NT2/D1 (cell line): ENCODE data around the gene DNAH1.
"Not testable (repeated sequence)": the region's sequence is repeated elsewhere in the genome, so short reads cannot be mapped to it uniquely, and the experiment has no call there.

Experiments
- DNase-seq: peaks from one replicate; pipeline ENCODE4 v3.0.0-alpha.2; 2011; ENCODE audit warnings: low read depth, low spot score
- H3K27me3 ChIP-seq: 2 replicates; pipeline ENCODE4 v1.6.0; 2011; ENCODE audit warnings: mild to moderate bottlenecking; ENCODE audit not compliant: insufficient read length, insufficient read depth
- H3K36me3 ChIP-seq: 2 replicates; pipeline ENCODE4 v1.6.1; 2011; ENCODE audit warnings: mild to moderate bottlenecking, low read length, mixed read lengths; ENCODE audit not compliant: insufficient read depth, insufficient read length
- H3K4me1 ChIP-seq: 2 replicates; pipeline ENCODE4 v1.5.1; 2011; ENCODE audit not compliant: insufficient read depth, insufficient read length
- H3K4me3 ChIP-seq: 2 replicates; pipeline ENCODE4 v1.5.1; 2011; ENCODE audit warnings: low read depth; ENCODE audit not compliant: insufficient read length
- H3K9ac ChIP-seq: 2 replicates; pipeline ENCODE4 v1.6.0; 2011; ENCODE audit warnings: low read depth; ENCODE audit not compliant: insufficient read length
- H3K9me3 ChIP-seq: 2 replicates; pipeline ENCODE4 v1.5.1; 2011; ENCODE audit warnings: mild to moderate bottlenecking, low read length; ENCODE audit not compliant: insufficient read depth
- SUZ12 ChIP-seq: IDR thresholded peaks from 2 replicates; pipeline ENCODE4 v1.6.1; 2011; ENCODE audit not compliant: insufficient read length, insufficient read depth; ENCODE audit errors: extremely low read depth
- YY1 ChIP-seq: IDR thresholded peaks from 2 replicates; pipeline ENCODE4 v1.6.1; 2011; ENCODE audit not compliant: insufficient read length, insufficient read depth
- ZNF274 ChIP-seq: IDR thresholded peaks from 2 replicates; pipeline ENCODE4 v1.6.1; 2011; ENCODE audit warnings: mild to moderate bottlenecking, low read depth, low read length

Gene DNAH1

DNA sequence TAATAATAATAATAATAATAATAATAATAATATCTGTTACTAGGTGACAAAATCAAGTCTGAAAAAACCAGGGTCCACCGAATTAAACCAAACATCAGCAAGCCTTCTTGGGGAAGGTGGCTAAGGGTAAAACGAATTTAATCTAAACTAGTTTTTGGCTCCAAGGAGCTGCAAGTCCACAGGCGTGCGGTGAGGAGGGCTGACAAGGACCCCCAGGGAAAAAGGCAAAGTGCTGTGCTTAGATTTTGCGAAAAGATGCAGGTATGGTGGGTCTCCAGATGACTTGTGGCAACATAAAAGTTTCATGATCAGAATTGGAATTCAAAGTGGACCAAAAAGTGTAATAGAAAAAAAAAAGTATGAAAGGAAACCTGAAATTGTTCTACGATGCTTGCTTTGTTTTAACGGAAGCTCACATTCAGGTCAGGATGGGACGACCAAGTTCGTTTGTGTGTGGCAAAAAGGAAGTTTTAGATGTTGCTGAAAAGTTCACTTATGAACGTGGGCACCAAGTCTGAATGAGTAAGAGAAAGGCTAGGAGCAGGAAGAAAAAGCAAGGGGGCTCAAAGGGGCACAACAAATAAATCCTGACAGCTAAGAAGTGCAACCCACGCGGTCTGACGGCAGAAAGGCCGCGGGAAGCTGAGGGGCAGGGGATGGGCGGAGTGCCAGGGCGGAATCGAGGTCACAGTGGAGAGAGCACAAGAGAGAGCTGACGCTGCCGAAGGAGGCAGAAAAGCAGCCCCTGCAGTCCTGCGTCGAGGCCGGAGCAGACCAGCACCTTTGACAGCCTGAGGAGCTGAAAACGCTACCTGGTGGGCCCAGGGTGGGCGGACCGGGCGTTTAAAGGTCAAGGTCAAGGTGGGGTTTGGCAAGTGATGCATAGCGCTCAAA is 38.8 kb upstream of the DNAH1 start:
- peaks cover 52% of the 10 kb centered on the region for H3K36me3 ChIP-seq
- no peaks in the 10 kb centered on the region for H3K4me1 ChIP-seq
- TF ChIP-seq ZNF274 (no peak), YY1 (no peak), SUZ12 (no peak)
- H3K9me3 ChIP-seq, result no peaks in the 10 kb centered on the region
- DNase-seq, result no peak
- peak overlapping the region; percentile 92 for H3K9ac ChIP-seq
- H3K4me3 ChIP-seq, result peak overlapping the region; percentile 89
- H3K27me3 ChIP-seq, result no peaks in the 10 kb centered on the region

- Histone ChIP-seq H3K36me3 (peaks cover 49% of the 10 kb centered on the region), H3K27me3 (no peaks in the 10 kb centered on the region), H3K4me1 (no peaks in the 10 kb centered on the region), H3K4me3 (peak overlapping the region; percentile 89), H3K9me3 (no peaks in the 10 kb centered on the region), H3K9ac (peak overlapping the region; percentile 92)
- no peak for DNase-seq
- no peak for TF ChIP-seq SUZ12
- TF ChIP-seq YY1, result no peak
- no peak for TF ChIP-seq ZNF274
Measured at GRCh38 chr3:52277972-52278509, 38.1 kb upstream of the DNAH1 start.

GRCh38 chr3:52278510-52279069 is 37.5 kb upstream of the DNAH1 start, which contains the start of gene WDR82:
WDR82 (minus strand) TSS chr3:52278649; CDS start chr3:52278361, 288 bp downstream.
- Histone ChIP-seq H3K27me3 (no peaks in the 10 kb centered on the region), H3K9ac (peak within 1 kb of the TSS; percentile 92), H3K4me1 (no peaks in the 10 kb centered on the region), H3K4me3 (peak within 1 kb of the TSS; percentile 89), H3K9me3 (no peaks in the 10 kb centered on the region), H3K36me3 (peaks cover 44% of the 10 kb centered on the region)
- TF ChIP-seq YY1 (peak; percentile 82), ZNF274 (no peak)
- DNase-seq, result peak; percentile 95

- no peaks in the 10 kb centered on the region for H3K9me3 ChIP-seq
- no peaks in the 10 kb centered on the region for H3K4me1 ChIP-seq
- peak overlapping the region; percentile 89 for H3K4me3 ChIP-seq
- TF ChIP-seq YY1 (no peak), ZNF274 (no peak), SUZ12 (no peak)
- peaks cover 38% of the 10 kb centered on the region for H3K36me3 ChIP-seq
- no peak for DNase-seq
- peak overlapping the region; percentile 84 for H3K9ac ChIP-seq
- H3K27me3 ChIP-seq, result no peaks in the 10 kb centered on the region
Measured at GRCh38 chr3:52279596-52279995, 36.5 kb upstream of the DNAH1 start.

GRCh38 chr3:52280050-52280461 is 36.1 kb upstream of the DNAH1 start:
- no peak for DNase-seq
- H3K4me3 ChIP-seq, result no peak overlapping the region
- peaks cover 36% of the 10 kb centered on the region for H3K36me3 ChIP-seq
- no peak overlapping the region for H3K9ac ChIP-seq
- TF ChIP-seq YY1 (no peak), ZNF274 (no peak), SUZ12 (no peak)
- H3K27me3 ChIP-seq, result no peaks in the 10 kb centered on the region
- no peaks in the 10 kb centered on the region for H3K4me1 ChIP-seq
- H3K9me3 ChIP-seq, result no peaks in the 10 kb centered on the region

DNA sequence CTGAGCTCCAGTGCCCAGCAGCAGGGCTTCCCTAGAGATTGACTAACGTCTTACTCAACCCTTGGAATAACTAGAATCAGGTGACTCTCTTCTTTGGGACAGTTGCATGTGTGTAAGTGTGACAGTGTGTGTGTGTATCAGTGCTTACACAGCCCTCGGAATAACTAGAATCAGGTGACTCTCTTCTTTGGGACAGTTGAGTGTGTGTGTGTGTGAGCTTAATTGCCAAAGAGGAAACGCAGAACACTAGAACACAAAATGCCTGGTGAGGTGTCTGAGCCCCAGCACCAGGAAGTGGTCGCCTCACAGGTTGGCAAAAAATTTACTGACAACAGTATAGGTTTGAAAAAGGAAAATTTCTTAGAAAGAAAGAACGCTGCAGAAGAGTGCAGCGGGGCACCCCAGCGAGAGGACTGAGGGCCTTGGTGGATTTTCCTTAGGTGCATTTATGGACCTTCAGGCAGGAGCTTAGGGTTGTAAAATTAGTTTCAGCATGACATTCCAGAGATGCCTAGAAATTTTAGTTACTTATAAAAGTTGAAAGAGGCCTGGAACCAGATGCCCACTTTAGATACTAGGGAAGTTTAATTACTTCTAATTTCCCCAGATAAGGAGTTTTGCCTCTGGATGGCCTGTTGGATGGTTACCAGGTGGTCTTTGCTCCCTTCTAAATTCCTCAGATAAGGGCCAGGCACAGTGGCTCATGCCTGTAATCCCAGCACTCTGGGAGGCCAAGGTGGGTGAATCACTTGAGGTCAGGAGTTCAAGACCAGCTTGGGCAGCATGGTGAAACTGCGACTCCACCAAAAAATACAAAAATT is 33.9 kb upstream of the DNAH1 start:
- Histone ChIP-seq H3K9ac (no peak overlapping the region), H3K36me3 (peaks cover 20% of the 10 kb centered on the region), H3K27me3 (no peaks in the 10 kb centered on the region), H3K4me3 (no peak overlapping the region), H3K9me3 (no peaks in the 10 kb centered on the region), H3K4me1 (no peaks in the 10 kb centered on the region)
- TF ChIP-seq ZNF274, result no peak
- no peak for TF ChIP-seq YY1
- TF ChIP-seq SUZ12, result no peak
- DNase-seq, result no peak

DNA sequence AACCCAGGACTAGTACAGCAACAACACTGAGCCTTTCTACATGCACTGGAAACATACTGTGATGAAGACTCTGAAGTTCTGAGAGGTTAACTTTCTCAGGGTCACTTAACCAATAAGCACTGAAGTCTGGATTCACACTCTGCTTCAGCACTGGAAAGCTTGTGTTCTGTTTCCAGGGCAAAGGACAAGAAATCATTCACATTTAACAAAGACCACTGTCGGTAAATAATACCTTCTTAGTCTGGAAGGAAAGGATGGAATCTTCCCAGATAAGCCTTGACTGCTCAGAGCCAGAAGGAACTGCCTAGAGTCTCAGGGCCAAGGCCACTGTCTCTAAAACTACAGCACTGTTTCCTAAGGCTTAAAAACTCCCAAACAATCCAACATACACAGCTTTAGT is 32.8 kb upstream of the DNAH1 start:
- DNase-seq, result no peak
- no peaks in the 10 kb centered on the region for H3K4me1 ChIP-seq
- H3K27me3 ChIP-seq, result no peaks in the 10 kb centered on the region
- TF ChIP-seq YY1 (no peak), ZNF274 (no peak), SUZ12 (no peak)
- H3K9ac ChIP-seq, result no peak overlapping the region
- H3K4me3 ChIP-seq, result no peak overlapping the region
- peaks cover 16% of the 10 kb centered on the region for H3K36me3 ChIP-seq
- H3K9me3 ChIP-seq, result no peaks in the 10 kb centered on the region

DNA sequence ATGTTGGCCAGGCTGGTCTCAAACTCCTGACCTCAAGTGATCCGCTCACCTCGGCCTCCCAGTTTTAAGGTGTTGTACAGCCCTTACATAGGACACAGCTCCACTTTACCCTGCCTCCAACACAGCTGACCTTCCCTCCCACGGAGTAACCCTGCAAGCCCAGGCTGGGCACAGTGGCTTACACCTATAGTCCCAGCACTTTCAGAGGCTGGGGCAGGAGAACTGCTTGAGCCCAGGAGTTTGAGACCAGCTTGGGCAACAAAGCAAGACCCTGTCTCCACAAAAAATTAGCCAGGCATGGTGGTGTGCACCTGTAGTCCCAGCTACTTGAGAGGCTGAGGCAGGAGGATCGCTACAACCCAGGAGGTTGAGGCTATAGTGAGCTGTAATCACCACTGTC is 32.1 kb upstream of the DNAH1 start:
- H3K4me1 ChIP-seq, H3K27me3 ChIP-seq, H3K9ac ChIP-seq, H3K9me3 ChIP-seq, DNase-seq, H3K4me3 ChIP-seq: not testable (repeated sequence)
- peaks cover 16% of the 10 kb centered on the region for H3K36me3 ChIP-seq
